ENCODE results near the gene DGKB. TPM values are rescaled to one million over a fixed set of nuclear protein-coding genes. Genes with fewer than 3 reads are reported as not detected.

The DGKB gene
- total RNA-seq, 2 experiments from 2014 or later = not detected

DNA sequence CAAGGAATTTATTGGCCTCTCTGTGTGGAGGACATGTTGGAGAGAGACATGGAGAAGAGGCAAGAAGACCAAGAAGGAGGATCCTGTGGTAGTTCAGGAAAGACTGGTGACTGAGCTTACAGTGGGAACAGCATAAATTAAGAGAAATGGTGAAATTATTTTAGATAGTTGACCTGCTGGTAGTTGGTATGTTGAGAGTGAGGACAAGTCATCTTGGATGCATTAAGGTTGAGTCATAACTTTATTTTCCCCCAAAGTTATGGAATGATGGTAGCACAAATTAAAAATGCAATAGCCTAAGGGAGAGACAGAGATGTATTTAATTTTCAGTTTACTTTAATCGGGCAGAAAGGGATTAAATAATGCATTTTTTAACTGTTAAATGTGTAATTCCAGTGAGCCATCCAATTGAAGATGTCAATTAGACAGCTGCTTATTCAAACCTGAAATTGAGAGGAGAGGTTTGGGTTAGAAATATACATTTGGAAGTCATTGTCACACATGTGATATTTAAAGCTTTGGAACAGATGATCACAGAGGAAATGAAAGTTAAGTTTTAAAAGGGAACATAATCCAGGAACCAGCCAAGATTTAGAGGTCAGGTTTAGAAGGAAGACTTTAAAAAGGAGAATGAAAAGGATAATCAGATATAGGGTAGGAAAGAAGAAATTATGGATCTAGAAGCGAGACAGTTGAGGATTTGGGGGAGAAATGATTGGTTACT, 80.6 kb downstream of the DGKB start:
- H3K4me3 Mint-ChIP-seq = no peak overlapping the region
- H3K27me3 Mint-ChIP-seq = no peaks in the 10 kb centered on the region
- DNase-seq = no peak
- H3K4me1 Mint-ChIP-seq = no peaks in the 10 kb centered on the region
- no peak overlapping the region for H3K27ac Mint-ChIP-seq
- peaks cover 2% of the 10 kb centered on the region for H3K9me3 Mint-ChIP-seq
- H3K36me3 Mint-ChIP-seq = no peaks in the 10 kb centered on the region

GRCh38 chr7:14818871-14819270, 83.7 kb downstream of the DGKB start:
- peaks cover 2% of the 10 kb centered on the region for H3K9me3 Mint-ChIP-seq
- H3K36me3 Mint-ChIP-seq = no peaks in the 10 kb centered on the region
- no peak for DNase-seq
- no peaks in the 10 kb centered on the region for H3K4me1 Mint-ChIP-seq
- H3K27ac Mint-ChIP-seq = no peak overlapping the region
- H3K4me3 Mint-ChIP-seq = no peak overlapping the region
- H3K27me3 Mint-ChIP-seq = no peaks in the 10 kb centered on the region

GRCh38 chr7:14817829-14818614, 84.5 kb downstream of the DGKB start:
- H3K4me1 Mint-ChIP-seq = no peaks in the 10 kb centered on the region

DNA sequence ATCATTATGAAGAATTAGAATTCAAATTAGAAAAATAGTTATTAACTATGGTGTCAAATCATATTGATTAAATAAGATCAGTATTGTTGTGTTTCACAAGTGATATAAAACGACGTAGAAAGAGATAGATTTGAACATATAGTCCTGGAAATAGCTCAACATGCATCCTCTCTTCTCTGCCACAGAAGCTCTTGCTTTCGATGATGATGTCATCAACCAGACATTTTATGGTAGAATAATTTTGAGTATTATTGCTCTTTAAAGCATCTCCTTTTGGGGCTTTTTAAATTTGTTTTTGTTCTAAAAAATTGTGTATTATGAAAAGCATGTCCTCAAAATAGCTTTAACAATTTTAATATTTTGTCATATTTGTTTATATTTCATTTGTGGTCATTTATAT, 95.0 kb downstream of the DGKB start:
- no peak overlapping the region for H3K4me3 Mint-ChIP-seq
- no peaks in the 10 kb centered on the region for H3K4me1 Mint-ChIP-seq
- no peak overlapping the region for H3K27ac Mint-ChIP-seq
- no peak for DNase-seq
- H3K9me3 Mint-ChIP-seq = no peaks in the 10 kb centered on the region
- no peaks in the 10 kb centered on the region for H3K27me3 Mint-ChIP-seq
- no peaks in the 10 kb centered on the region for H3K36me3 Mint-ChIP-seq

More at GRCh38 chr7:14817829-14818614, 84.5 kb downstream of the DGKB start:
- Mint-ChIP-seq H3K27me3 (no peaks in the 10 kb centered on the region), H3K9me3 (no peaks in the 10 kb centered on the region), H3K27ac (no peak overlapping the region), H3K4me3 (no peak overlapping the region), H3K36me3 (no peaks in the 10 kb centered on the region)
- DNase-seq = no peak

- H3K4me1 Mint-ChIP-seq = no peaks in the 10 kb centered on the region
- DNase-seq = no peak
- no peak overlapping the region for H3K4me3 Mint-ChIP-seq
- no peak overlapping the region for H3K27ac Mint-ChIP-seq
- no peaks in the 10 kb centered on the region for H3K9me3 Mint-ChIP-seq
- no peaks in the 10 kb centered on the region for H3K36me3 Mint-ChIP-seq
- H3K27me3 Mint-ChIP-seq = no peaks in the 10 kb centered on the region
Observed at GRCh38 chr7:14806891-14807290, 95.7 kb downstream of the DGKB start.

DNA sequence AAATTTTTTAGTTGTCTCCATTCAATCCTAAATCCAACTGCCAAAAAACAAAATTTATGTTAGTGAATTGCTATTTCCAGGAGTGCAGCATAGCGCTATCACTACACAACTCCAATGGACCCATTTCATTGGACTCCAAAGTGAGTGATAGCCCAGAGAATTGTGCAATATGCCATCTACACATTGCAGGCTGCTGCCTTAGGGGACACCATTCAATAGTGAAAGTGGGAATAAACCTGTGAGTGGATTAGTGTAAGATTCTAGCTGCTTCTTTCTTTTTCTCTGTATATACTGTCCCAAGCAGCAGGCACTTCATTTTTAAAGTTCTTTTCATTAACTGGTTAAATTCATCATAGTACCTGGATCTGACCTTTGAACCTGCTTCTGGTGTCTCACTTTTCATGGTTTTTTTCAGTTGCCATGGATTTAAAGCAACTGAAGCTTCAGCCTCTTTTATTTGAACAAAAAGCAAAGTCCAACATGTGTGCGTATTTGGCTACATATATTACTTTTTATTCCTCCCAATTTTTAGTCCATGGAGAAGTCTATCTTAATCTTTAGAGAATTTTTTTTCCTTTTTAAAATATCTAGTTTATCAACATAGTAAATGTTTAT, 97.3 kb downstream of the DGKB start:
- no peaks in the 10 kb centered on the region for H3K36me3 Mint-ChIP-seq
- H3K27me3 Mint-ChIP-seq = no peaks in the 10 kb centered on the region
- no peak overlapping the region for H3K4me3 Mint-ChIP-seq
- no peaks in the 10 kb centered on the region for H3K9me3 Mint-ChIP-seq
- DNase-seq = no peak
- no peak overlapping the region for H3K27ac Mint-ChIP-seq
- H3K4me1 Mint-ChIP-seq = no peaks in the 10 kb centered on the region

GRCh38 chr7:14800664-14801063, 101.9 kb downstream of the DGKB start:
- H3K9me3 Mint-ChIP-seq = no peaks in the 10 kb centered on the region
- H3K27ac Mint-ChIP-seq = no peak overlapping the region
- H3K36me3 Mint-ChIP-seq = no peaks in the 10 kb centered on the region
- H3K4me1 Mint-ChIP-seq = no peaks in the 10 kb centered on the region
- no peak overlapping the region for H3K4me3 Mint-ChIP-seq
- no peaks in the 10 kb centered on the region for H3K27me3 Mint-ChIP-seq
- DNase-seq = no peak

- Mint-ChIP-seq H3K36me3 (no peaks in the 10 kb centered on the region), H3K4me1 (no peaks in the 10 kb centered on the region), H3K27me3 (no peaks in the 10 kb centered on the region), H3K9me3 (no peaks in the 10 kb centered on the region), H3K4me3 (no peak overlapping the region), H3K27ac (no peak overlapping the region)
- DNase-seq = no peak
Observed at GRCh38 chr7:14793151-14793550, 109.4 kb downstream of the DGKB start.

GRCh38 chr7:14787551-14787950, 115.0 kb downstream of the DGKB start:
- Mint-ChIP-seq H3K27me3 (no peaks in the 10 kb centered on the region), H3K4me1 (no peaks in the 10 kb centered on the region), H3K36me3 (no peaks in the 10 kb centered on the region), H3K9me3 (no peaks in the 10 kb centered on the region), H3K4me3 (no peak overlapping the region), H3K27ac (no peak overlapping the region)
- DNase-seq = no peak

DNA sequence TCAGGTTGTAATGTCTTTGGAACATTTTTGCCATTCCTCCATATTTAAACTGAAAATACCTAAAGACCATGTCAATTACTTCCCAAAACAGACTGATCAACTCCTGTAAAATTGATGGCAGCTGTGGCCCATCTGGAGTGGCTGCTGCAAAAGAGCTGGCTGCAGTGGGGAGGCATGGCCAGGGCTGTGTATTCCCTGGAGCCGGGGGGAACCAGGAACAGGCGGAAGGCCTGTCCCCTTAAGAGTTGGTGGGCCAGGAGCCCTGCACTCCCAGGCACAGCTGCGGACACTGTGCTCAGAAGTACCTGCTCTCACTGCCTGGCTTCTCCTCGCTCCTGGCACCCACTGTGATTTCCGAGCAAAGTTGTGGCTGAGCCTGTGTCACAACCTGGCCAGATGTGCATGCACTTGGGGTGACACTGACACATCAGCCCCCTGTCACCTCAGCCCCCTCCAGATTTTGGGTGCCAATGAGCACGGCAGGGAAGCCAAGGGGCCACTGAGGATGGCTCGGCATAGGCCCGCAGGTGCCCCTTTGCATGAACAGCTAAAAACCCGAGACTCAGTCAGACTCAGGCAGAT, 116.1 kb downstream of the DGKB start:
- Mint-ChIP-seq H3K27me3 (no peaks in the 10 kb centered on the region), H3K9me3 (no peaks in the 10 kb centered on the region), H3K27ac (no peak overlapping the region), H3K36me3 (no peaks in the 10 kb centered on the region), H3K4me3 (no peak overlapping the region), H3K4me1 (no peaks in the 10 kb centered on the region)
- no peak for DNase-seq

DNA sequence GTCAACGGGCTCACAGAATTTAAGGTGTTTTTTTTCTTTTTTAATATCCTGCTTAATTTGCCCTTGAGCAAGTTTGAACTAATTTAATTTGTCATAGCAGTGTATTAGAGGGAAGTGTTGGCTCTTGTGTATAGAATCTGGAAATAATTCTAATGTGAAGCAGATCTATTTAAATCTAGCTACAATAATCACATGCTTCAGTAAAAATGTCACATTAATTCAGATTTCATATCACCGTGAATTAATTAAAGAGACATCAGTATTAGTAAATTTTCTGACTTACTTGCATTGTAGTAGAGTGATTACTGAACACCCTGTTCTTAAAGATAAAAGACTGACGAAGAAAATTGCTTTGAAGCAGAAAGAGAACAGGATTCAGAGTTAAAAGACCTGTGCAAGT, 124.7 kb downstream of the DGKB start:
- Mint-ChIP-seq H3K27me3 (no peaks in the 10 kb centered on the region), H3K9me3 (peaks cover 3% of the 10 kb centered on the region), H3K27ac (no peak overlapping the region), H3K36me3 (no peaks in the 10 kb centered on the region), H3K4me3 (no peak overlapping the region), H3K4me1 (no peaks in the 10 kb centered on the region)
- DNase-seq = no peak

DNA sequence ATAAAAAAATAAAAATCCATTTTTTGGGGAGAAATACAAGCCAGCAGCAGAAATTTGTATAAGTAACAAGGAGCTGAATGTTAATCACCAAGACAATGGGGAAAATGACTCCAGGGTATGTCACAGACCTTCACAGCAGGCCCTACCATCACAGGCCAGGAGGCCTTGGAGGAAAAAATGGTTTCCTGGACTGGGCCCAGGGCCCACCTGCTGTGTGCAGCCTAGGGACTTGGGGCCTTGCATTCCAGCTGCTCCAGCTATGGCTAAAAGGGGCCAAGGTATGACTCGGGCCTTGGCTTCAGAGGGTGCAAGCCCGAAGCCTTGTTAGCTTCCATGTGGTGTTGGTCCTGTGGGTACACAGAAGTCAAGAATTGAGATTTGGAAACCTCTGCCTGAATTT, 126.3 kb downstream of the DGKB start:
- Mint-ChIP-seq H3K36me3 (no peaks in the 10 kb centered on the region), H3K27me3 (no peaks in the 10 kb centered on the region), H3K4me1 (no peaks in the 10 kb centered on the region), H3K27ac (no peak overlapping the region), H3K9me3 (peaks cover 3% of the 10 kb centered on the region), H3K4me3 (no peak overlapping the region)
- DNase-seq = no peak

- DNase-seq = no peak
Observed at GRCh38 chr7:14773729-14774271, 128.8 kb downstream of the DGKB start.

GRCh38 chr7:14770614-14771013, 131.9 kb downstream of the DGKB start:
- peaks cover 1% of the 10 kb centered on the region for H3K9me3 Mint-ChIP-seq
- DNase-seq = no peak
- no peaks in the 10 kb centered on the region for H3K4me1 Mint-ChIP-seq
- H3K36me3 Mint-ChIP-seq = no peaks in the 10 kb centered on the region
- H3K27me3 Mint-ChIP-seq = no peaks in the 10 kb centered on the region
- H3K4me3 Mint-ChIP-seq = no peak overlapping the region
- no peak overlapping the region for H3K27ac Mint-ChIP-seq

More at GRCh38 chr7:14773729-14774271, 128.8 kb downstream of the DGKB start:
- Mint-ChIP-seq H3K4me1 (no peaks in the 10 kb centered on the region), H3K4me3 (no peak overlapping the region), H3K27me3 (no peaks in the 10 kb centered on the region), H3K36me3 (no peaks in the 10 kb centered on the region), H3K27ac (no peak overlapping the region), H3K9me3 (peaks cover 3% of the 10 kb centered on the region)

- Mint-ChIP-seq H3K4me1 (no peaks in the 10 kb centered on the region), H3K27ac (no peak overlapping the region), H3K36me3 (no peaks in the 10 kb centered on the region), H3K9me3 (no peaks in the 10 kb centered on the region), H3K4me3 (no peak overlapping the region), H3K27me3 (no peaks in the 10 kb centered on the region)
- DNase-seq = no peak
Observed at GRCh38 chr7:14769261-14769660, 133.3 kb downstream of the DGKB start.

Data from activated naive CD8-positive, alpha-beta T cell treated with anti-CD3 and anti-CD28 coated beads for 36 hours (primary cell).